A673 (cell line): ENCODE data around the gene GOSR1.

Experiments used
- EZH2 ChIP-seq: fragments of 200-600 bp; sonication (generic); IDR thresholded peaks from 2 replicates; pipeline ENCODE4 v1.6.1; 2017; ENCODE audit warnings: borderline replicate concordance, low read depth, mild to moderate bottlenecking, mixed read lengths, antibody characterized with exemption, low read length; ENCODE audit not compliant: poor library complexity, severe bottlenecking
- TF ChIP-seq, protein P1 (sequence below): fragments of 300-800, 200-600 bp; sonication (generic); conservative IDR thresholded peaks from 2 replicates; pipeline ENCODE4 v1.5.1; 2017; ENCODE audit warnings: low read depth, mild to moderate bottlenecking, antibody characterized with exemption, low read length, moderate library complexity, mixed read lengths

- TF ChIP-seq, protein P1, sequence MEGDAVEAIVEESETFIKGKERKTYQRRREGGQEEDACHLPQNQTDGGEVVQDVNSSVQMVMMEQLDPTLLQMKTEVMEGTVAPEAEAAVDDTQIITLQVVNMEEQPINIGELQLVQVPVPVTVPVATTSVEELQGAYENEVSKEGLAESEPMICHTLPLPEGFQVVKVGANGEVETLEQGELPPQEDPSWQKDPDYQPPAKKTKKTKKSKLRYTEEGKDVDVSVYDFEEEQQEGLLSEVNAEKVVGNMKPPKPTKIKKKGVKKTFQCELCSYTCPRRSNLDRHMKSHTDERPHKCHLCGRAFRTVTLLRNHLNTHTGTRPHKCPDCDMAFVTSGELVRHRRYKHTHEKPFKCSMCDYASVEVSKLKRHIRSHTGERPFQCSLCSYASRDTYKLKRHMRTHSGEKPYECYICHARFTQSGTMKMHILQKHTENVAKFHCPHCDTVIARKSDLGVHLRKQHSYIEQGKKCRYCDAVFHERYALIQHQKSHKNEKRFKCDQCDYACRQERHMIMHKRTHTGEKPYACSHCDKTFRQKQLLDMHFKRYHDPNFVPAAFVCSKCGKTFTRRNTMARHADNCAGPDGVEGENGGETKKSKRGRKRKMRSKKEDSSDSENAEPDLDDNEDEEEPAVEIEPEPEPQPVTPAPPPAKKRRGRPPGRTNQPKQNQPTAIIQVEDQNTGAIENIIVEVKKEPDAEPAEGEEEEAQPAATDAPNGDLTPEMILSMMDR, result no peak
- TF ChIP-seq EZH2, result no peak
These were observed 18.4 kb downstream of the GOSR1 start for GRCh38 chr17:30495586-30495985.
